ENCODE results near the gene NUDT22.
A peak's percentile ranks its signal among the peaks of the same experiment; 100 is the strongest.

The NUDT22 gene, protein sequence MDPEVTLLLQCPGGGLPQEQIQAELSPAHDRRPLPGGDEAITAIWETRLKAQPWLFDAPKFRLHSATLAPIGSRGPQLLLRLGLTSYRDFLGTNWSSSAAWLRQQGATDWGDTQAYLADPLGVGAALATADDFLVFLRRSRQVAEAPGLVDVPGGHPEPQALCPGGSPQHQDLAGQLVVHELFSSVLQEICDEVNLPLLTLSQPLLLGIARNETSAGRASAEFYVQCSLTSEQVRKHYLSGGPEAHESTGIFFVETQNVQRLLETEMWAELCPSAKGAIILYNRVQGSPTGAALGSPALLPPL

DNA sequence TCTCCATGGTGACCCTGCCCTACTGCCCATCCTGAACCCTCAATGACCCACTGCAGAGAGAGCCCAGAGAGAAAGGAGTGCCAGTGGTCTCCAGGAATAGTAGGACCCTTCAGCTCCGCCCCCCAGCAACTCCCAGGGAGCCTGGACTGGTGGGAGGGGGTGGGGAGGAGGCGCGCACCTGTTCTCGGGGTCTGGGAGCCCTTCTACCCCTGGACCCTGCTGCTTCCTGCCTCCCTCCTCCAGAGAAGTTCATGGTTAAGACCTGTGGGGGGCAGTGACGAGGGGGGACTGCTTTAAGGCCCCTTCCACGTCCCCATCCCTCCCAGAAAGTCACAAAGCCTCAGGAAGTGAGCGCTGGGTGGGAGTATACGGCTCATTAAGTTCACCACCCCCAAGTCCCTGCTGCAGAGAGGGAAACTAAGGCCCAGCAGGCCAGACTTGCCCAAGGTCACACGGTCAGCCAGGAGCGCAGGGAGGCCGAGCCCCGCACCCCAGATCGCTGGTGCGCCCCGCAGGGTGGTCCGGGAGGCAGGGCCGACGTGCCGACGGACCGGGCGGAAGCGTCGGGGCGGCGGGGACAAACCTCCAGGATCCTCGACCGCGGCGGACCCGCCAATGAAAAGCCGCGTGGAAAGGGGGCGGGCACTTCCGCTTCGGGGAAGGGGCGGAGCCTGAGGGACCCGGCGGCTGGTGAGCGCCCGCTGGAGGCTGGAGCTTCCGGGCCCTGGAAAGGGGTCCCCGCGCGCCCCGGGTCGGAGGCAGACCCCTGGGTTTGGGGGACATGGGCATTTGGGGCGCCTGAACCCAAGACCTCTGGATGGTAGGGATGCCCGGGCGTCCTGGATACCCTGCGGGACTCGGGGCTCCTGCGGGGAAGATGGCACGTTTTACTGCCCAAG lies at the start of gene NUDT22, which contains the start of gene TRPT1:
Gene NUDT22, plus strand, starts transcription at position 667 of the 899 bp plus-strand sequence. CDS start 379 bp downstream, outside the sequence.
Gene TRPT1, minus strand, starts transcription at position 579 of the 899 bp plus-strand sequence. Its CDS starts 326 bp downstream, at position 253.
- peak; percentile 86 for DNase-seq (ENCODE audit: low spot score)

DNA sequence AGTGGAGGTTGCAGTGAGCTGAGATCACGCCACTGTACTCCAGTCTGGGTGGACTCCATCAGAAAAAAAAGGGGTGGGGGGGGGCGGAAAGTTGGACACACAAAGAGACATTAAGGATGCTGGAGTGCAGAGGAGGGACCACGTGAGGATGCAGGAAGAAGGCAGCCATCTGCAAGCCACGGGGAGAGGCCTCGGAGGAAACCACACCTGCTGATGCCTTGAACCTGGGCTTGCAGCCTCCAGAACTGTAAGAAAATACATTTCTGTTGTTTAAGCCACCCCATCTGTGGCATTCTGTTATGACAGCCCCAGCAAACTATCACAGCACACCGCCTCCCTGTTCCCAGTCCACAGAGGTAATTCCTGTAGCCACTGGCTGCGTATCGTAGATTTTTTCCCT lies 49.3 kb upstream of the NUDT22 start:
- no peak for DNase-seq (ENCODE audit: low spot score)

DNA sequence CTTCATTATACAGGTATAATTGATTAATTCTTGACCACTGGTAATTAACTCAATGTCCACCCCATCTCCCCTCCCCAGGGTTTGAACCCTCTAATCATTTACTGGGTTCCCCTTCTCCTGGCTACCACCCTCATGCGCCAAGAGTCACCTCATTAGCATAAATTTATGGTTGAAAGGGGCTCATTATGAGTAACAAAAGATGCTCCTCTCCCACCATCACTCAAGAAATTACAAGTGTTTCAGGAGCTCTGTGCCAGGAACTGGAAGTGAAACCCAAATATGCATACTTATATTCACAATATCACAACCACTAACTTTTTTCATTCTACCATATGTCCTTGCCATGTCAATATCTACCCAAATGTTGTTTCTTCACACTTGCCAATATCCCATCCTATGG lies 47.9 kb upstream of the NUDT22 start:
- DNase-seq (ENCODE audit: low spot score) = no peak

DNA sequence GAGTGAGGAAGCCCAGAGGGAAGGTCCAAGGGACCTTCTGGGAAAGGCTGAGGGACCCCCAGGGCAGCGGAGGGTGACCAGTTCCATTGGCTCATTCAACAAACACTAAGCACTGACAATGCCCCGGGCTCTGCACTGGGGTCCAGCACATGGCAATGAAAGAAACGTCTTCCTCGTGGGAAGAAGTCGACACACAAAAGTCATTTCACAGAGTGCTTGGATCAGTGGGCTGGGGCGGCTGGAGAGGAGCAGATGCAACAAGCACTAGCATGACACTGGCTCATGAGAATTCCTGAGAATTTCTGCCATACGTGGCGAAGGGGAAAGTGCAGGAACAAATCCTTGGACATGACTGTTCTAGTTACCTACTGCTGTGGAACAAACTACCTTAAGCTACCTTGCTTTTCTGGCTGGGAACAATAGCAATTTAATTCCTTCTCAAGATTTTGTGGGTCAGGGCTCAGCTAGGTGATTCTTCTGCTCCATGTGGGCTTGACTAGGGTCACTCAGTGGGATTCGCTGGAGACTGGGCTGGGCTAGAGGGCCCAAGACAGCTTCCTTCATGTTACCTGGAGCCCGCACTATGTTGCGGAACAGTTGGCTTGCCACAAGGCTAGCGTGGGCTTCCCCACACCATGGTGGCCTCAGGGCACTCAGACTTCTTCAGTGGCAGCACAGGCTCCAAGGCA lies 47.0 kb upstream of the NUDT22 start:
- no peak for DNase-seq (ENCODE audit: low spot score)

DNA sequence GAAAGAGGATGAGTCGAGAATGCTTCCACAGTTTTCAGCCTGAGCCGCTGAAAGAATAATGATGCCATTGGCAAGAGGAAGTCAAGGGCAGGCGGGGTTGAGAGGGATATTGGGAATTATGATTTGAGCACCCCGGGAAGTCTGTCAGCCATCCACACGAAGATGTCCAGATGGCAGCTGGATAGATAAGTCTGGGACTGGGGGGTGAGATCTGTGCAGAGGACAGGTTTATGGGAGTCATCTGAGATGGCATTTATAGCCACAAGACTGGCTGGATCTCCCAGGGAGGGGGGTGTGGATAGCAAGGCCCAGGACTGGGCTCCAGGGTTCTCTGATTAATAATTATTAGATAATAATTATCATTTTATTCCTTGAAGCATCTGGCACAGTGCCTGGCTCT lies 45.2 kb upstream of the NUDT22 start:
- DNase-seq (ENCODE audit: low spot score) = no peak

DNA sequence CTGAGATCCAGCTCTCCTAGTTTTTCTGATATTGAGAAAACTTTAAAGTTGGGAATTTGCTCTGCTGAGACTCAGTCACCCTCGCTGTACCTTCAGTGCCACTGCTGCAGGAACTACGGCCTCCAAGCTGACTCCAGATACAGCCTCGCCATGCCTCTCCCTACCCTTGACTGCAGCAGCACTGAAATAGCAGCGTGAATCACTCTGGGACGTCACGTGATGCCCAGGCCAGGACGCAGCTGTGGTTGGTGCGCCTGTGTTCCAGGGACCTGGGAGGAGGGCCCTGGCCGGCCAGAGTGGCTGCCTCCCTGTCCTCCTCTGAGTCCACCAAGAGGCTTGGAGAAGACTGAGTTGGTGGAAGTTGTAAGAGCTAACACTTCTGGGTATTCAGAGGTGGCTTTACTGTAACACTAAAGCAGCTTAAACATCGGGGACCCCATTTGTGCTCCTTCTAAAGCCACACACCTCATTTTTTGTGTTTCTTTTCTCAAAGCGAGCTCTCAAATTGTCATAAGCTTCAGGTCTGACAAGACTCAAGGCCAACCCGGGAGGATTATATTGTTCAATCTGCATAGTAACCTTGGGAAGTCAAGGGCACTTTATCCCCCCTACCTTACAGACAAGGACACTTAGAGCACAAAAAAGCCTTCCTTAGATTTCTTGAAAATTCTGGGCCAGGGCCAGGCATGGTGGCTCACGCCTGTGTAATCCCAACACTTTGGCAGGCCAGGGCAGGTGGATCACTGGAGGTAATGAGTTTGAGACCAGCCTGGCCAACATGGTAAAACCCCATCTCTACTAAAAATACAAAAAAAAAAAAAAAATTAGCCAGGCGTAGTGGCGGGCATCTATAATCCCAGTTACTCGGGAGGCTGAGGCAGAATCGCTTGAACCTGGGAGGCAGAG lies 44.3 kb upstream of the NUDT22 start:
- peak; percentile 44 for DNase-seq (ENCODE audit: low spot score)

DNA sequence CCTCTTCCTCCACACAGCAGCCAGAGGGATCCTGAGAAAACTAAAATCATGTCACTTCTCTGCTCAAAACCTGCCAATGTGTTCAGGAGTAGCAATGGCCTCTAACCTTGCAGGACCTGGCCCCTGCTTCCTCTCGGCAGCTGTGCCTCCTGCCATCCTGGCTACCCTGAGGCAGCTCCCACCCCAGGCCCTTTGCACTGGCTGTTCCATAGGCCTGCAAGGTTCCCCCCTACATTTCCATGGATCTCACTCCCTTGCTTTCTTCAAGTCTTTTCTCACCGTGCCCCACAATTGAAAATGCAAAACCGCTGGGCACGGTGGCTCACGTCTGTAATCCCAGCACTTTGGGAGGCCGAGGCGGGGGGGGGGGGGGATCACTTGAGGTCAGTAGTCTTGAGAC lies 42.2 kb upstream of the NUDT22 start:
- no peak for DNase-seq (ENCODE audit: low spot score)

DNA sequence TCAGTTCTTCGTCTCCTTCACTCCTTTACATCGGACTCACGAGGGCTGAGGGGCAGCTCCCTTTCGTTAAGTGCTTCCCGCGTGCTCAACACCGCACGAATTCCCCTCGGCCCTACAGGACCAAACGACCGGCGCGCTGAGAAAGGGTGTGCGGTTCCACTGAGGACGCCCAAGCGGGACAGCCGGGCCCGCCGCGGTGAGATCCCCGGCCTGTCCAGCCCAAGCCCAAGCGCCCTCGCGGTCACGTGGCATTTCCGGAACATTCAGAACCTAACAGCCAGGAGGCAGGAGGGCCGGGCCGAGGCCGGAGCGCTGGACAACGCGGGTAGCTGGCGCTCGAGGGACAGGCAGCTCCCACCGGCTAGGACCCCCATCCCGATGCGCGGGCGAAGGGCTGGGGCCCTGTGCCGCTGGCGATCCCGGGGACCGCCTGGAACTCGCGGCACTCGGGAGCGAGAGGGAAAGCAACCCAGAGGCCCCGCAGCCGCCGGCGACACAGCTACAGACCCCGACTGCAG lies 40.8 kb upstream of the NUDT22 start:
- DNase-seq (ENCODE audit: low spot score) = no peak

DNA sequence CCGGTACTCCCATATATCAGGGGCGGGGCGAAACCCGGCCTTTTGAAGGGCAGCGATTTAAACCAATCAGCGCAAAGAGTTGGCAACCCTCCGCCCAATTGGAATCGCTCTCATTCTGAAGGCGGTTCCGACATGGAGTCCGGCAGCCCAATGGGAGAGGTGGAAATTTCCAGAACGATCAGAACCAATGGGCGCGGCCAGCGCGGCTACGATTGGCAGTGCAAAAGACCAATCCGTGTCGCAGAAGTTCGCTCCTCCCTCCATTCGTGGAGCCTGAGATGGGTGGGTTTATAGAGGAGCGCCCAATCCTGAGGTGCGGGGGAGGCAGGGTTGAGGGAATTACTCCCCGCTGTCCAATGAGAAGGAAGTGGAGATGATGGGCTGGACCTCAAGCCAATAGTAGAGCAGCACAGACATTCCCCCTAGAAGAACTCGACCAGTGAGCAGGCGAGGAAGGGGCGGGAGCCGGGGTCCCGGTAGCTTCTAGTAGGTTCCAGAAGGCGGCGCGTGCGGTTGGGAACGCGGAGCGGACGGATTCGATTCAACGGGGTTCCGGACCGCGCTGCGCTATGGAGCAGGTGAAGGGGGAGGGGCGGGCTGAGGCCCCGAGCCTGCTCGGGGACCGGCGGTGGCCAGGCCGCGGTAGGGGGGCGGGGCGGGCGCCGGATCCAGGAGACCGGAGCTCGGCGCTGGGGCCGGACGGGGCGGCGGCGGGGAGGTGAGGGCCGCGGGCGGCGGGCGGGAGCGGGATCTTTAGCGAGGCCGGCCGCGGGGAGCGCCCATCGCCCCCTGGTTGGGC lies 40.2 kb upstream of the NUDT22 start, which contains the start of gene STIP1:
Gene STIP1, plus strand, starts transcription at position 479 of the 799 bp plus-strand sequence. Its CDS starts 91 bp downstream, at position 570.
- peak; percentile 100 for DNase-seq (ENCODE audit: low spot score)

DNA sequence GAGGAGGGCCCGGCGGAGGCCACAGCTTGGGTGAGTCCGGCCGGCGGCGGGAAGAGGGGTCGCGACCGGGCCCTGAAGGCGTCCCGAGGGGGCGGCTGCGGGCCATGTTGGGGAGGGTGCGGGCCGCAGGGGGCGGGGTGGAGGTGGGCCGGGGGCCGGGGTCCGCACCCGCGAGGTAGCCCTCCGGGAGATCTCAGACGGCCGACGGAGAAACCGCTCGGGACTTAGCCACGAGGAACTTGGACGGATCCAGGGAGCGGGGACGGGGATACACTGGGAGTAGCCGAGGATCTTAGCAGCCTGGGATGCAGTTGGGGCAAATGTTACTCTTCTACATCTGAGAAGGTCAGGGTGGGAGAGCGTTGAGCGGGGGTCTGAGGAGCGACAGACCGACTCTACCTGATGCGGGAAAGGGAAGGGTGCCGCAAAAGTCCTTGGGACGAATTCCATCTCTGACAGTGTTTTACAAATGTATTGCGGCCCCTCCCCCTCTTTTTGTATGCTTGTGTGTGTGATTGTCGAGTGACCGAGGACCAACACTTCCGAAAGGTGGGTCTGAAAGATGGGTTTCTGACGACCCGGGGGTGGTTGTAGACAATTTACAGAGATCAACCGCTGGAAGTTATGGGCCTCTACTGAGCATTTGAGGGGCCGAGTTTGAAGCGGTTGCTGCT lies 39.4 kb upstream of the NUDT22 start:
- peak; percentile 64 for DNase-seq (ENCODE audit: low spot score)

DNA sequence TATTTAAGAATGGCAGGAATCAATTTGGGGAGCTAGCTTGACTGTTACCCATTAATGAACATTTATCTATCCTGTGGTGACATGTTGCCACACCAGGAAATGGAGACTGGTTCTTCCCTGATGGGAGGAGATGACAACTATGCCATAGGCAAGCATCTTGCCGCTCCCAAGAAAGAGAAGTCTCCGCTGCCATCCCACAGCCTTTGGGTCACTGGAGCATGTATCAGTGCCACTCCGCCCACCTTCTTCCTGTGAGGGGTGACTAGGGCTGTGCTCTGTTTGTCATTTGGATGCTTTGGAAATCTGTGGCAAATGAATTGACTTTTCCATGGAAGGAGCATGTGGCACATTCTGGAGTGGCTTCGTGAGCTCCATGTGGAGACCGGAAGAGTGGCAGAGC lies 33.6 kb upstream of the NUDT22 start:
- no peak for DNase-seq (ENCODE audit: low spot score)

DNA sequence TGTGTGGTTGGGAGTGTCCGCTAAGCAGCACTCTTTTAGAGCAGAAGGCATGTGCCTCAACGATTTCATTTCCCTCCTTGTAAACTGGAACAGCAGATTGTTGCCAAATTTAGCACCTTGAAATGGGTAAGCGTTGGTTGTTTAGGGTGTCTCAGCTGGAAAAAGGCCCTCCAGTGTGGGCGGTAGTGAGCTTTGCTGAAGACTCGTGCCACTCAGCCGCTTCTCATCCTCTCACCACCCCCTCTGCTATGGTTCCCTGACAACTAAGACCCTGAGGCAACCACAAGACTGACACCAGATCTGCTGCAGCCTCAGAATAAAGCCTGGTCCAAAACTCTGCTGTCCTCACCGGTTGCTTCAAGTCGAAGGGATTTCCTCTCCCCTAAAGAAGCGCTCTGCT lies 29.4 kb upstream of the NUDT22 start:
- no peak for DNase-seq (ENCODE audit: low spot score)

DNA sequence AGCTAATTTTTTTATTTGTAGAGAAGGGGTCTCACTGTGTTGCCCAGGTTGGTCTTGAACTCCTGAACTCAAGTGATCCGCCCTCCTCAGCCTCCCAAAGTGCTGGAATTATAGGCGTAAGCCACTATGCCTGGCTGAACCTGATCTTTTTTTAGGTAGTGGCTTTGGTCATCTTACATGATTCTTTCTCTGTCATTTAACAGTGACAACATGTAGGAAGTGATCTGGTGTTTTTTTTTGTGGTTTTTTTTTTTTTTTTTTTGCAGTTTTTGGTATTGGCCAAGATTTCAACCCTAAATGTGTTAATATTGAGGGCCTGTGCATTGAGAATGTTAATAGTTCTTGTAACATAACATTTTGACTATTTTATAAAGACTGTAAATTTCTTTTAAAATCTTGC lies 27.6 kb upstream of the NUDT22 start:
- no peak for DNase-seq (ENCODE audit: low spot score)

DNA sequence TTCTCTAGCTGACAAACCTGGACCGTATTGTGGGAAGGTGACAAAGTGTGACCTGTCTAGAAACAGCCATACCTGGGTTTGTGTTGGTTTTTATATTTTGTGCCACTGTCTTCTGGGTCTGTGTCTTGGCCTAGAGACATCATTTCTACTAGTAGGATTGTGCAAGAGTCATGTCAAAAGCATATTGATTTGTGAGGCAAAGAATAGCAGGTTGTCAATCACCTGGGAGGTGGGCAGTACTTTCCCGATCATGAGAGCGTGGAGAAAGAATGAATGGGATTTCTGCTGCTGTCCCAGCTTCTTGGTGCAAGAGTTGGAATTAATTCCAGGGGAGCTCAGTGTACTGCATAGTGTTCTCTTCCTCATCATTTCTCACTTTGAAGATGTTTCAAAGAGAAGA lies 24.5 kb upstream of the NUDT22 start:
- DNase-seq (ENCODE audit: low spot score) = no peak

DNA sequence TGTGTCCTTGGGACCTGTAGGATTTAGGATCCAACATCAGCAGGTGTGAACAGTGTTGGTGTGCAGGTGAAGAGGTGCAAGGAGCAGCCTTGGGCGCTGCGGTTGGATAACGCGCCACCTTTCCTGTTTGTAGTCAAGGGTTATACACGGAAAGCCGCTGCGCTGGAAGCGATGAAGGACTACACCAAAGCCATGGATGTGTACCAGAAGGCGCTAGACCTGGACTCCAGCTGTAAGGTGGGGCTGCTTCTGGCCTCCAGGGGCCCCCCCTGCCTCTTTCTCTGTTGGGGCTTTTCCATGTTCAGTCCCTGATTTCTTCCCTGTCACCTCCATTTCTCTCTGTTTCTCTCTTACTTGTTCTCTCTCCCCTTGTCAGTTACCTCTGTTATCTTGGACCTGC lies 23.1 kb upstream of the NUDT22 start:
- no peak for DNase-seq (ENCODE audit: low spot score)

DNA sequence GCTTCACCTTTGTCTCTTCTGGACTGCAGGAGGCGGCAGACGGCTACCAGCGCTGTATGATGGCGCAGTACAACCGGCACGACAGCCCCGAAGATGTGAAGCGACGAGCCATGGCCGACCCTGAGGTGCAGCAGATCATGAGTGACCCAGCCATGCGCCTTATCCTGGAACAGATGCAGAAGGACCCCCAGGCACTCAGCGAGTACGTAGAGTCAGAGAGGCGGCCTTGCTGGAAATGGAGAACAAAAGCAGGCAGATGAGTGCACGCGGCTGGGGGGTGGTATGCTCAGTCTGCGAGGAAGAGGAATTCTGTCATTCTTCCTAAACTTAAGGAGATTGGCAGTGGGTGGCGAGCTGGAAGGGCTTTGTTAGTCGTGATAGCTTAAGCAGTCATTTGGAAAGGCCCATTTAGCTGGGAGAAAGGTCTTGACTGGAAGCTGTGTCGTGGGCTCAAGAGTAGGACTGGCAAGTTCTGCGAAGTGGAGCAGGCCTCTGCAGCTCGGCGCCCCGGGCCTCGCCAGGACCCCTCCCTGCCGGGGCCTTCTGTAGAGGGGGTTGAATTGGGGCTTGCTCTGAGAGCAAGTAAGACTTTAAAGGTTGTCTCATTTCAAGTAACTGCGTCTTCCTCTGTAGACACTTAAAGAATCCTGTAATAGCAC lies 22.5 kb upstream of the NUDT22 start:
- DNase-seq (ENCODE audit: low spot score) = no peak

DNA sequence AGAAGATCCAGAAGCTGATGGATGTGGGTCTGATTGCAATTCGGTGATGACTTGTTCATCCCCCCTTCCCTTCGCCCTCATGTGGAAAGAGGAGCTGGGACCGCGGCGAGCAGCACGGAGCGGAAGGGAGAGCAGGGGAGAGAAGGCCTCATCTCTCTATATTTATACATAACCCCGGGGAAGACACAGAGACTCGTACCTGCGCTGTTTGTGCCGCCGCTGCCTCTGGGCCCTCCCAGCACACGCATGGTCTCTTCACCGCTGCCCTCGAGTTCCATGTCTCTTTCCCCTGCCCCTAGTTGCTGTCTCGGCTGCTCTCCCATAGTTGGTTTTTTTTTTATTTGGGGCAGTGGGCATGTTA lies 22.0 kb upstream of the NUDT22 start:
- no peak for DNase-seq (ENCODE audit: low spot score)

DNA sequence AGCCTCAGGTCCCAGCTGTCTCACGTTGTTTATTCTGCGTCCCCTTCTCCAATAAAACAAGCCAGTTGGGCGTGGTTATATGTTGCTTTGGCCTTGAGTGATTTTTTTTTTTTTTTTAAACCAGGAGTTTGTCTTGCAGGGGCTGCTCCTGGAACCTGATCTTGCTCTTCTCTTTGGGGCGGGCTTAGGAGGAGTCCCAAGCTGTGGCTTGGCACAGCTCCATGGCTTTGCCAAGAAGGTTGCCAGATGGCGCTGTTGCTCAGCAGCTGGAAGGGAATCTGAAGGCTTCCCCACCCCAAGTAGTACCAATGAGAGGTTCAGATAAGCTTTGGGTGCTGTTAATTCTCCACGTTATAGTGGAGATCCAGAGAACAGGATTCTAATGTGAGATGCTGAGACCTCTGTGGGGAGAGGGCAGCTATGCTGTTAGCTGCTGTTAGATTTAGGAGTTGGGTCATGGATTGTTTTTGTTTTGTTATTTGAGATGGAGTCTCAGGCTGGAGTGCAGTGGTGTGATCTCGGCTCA lies 21.5 kb upstream of the NUDT22 start:
- DNase-seq (ENCODE audit: low spot score) = peak; percentile 90
